DND-41 (cell line): ENCODE results near the gene TSHZ1.

ENCODE experiments used
- CTCF ChIP-seq: IDR thresholded peaks from 2 replicates; pipeline ENCODE4 v1.5.1; 2012; ENCODE audit warnings: borderline replicate concordance, low read length, moderate library complexity, mild to moderate bottlenecking; ENCODE audit not compliant: poor library complexity, severe bottlenecking; ENCODE audit errors: extremely low read depth
- EZH2 ChIP-seq: IDR thresholded peaks from 3 replicates; pipeline ENCODE4 v1.6.1; 2012; ENCODE audit warnings: borderline replicate concordance, low read depth, mild to moderate bottlenecking, moderate library complexity, low read length, inconsistent platforms; ENCODE audit not compliant: severe bottlenecking

- TF ChIP-seq CTCF (no peak), EZH2 (no peak)
Observed at GRCh38 chr18:75264926-75265597, 54.5 kb downstream of the TSHZ1 start.
